ENCODE data around the gene CPNE5. TPM values are rescaled to one million over a fixed set of nuclear protein-coding genes. Genes with fewer than 3 reads are reported as not detected.

The CPNE5 gene
- polyA plus RNA-seq, 3 donors, result 0.47 to 0.85 (median 0.82) TPM

DNA sequence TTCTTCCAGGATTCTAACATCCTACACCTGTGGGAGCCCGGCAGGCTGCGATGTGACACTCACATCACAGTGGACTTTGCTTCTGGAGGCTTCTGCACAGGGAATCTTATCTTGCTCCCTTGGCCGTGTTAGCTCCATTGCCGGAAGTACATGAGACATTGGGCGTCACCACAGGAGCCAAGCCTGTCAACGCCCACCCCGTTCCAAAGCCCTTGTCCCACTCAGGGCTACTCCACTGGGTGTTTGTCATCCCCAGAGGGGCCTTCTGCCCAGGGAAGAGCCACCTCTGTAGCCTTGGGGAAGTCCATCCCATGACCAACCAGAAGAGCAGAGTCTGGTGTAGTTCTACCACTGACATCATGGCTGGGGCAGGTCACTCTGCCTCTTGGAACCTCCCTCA is 139.9 kb downstream of the CPNE5 start:
- Histone ChIP-seq H3K79me2 (ENCODE audit: insufficient read depth, low read length) (peaks cover 77% of the 10 kb centered on the region), H3K9ac (ENCODE audit: insufficient read depth, low read length, poor library complexity, severe bottlenecking) (no peak overlapping the region), H3K9me3 (replicated peaks in 1 of 2; ENCODE audit: control insufficient read depth in 1 of 2, insufficient read depth in 1 of 2, low read length in 2 of 2) (no peaks in the 10 kb centered on the region), H2AFZ (ENCODE audit: insufficient read depth, low read depth, low read length, poor library complexity, severe bottlenecking) (no peak overlapping the region), H3K36me3 (replicated peaks in 1 of 2; ENCODE audit: control insufficient read depth in 1 of 2, insufficient read depth in 2 of 2, low read length in 2 of 2) (peaks cover 4 to 15% of the 10 kb centered on the region in 2 donors), H3K4me1 (ENCODE audit: control insufficient read depth in 1 of 2, insufficient read depth in 2 of 2, low read length in 2 of 2) (peaks cover 64 to 66% of the 10 kb centered on the region in 2 donors), H4K20me1 (ENCODE audit: insufficient read depth, low read length) (peaks cover 4% of the 10 kb centered on the region), H3K27me3 (ENCODE audit: control insufficient read depth in 2 of 2, insufficient read depth in 2 of 2, low read length in 2 of 2) (no peaks in the 10 kb centered on the region), H3K4me2 (replicated peaks; ENCODE audit: extremely low read depth, low read length, poor library complexity, severe bottlenecking) (peak overlapping the region; percentile 87), H3K27ac (ENCODE audit: low read depth in 1 of 2, low read length in 2 of 2) (peak overlapping the region; percentile 59 to 85), H3K4me3 (replicated peaks in 1 of 3; ENCODE audit: low read depth in 2 of 3, low read length in 3 of 3) (peak overlapping the region in 1 of 3 experiments; percentile 76)
- Mint-ChIP-seq H3K36me3 (peaks cover 14 to 23% of the 10 kb centered on the region in 2 donors), H3K4me3 (peak overlapping the region in 1 of 2 donors; percentile 90), H3K27ac (peak overlapping the region; percentile 37 to 98 (median 96)), H3K27me3 (ENCODE audit: low read depth in 3 of 3) (peaks cover 0 to 2% (median 0%) of the 10 kb centered on the region in 3 donors), H3K4me1 (peaks cover 70% of the 10 kb centered on the region), H3K9me3 (peaks cover 0 to 7% (median 0%) of the 10 kb centered on the region in 7 donors)
- peak in 2 of 3 donors; percentile 37 to 69 for DNase-seq
- intact Hi-C loops (cut with micrococcal nuclease), result no loop called here
- WGBS (ENCODE audit: insufficient coverage), result 64% methylated on average over 7 of the region's 7 CpGs
- no peak for TF ChIP-seq CTCF (IDR thresholded peaks at IDR 0.05)

DNA sequence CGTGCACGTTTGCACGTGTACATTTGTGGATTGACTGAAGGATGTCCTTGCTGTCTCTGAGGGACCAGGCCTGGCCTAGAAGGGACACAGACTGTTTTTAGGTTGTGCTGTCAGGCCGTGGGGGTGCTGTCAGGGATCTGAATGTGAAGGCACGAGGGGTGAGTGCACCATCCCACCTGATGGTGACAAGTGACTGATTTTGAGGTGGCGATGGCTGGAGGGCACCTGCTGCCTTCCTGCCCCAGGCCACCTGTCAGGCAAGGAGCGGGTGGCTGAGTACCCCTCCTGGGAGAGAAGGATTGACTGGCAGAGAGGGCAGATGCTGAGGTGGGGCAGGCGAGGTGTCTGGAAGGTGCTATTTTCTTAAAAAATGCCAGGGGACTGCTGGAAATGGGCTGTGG is 140.4 kb downstream of the CPNE5 start:
- H3K4me1 Mint-ChIP-seq, result peaks cover 70% of the 10 kb centered on the region
- H3K27ac Mint-ChIP-seq, result peak overlapping the region; percentile 88 to 98 (median 96)
- peaks cover 0 to 10% of the 10 kb centered on the region in 2 donors for H3K36me3 ChIP-seq (replicated peaks in 1 of 2; ENCODE audit: control insufficient read depth in 1 of 2, insufficient read depth in 2 of 2, low read length in 2 of 2)
- peaks cover 0 to 7% (median 0%) of the 10 kb centered on the region in 7 donors for H3K9me3 Mint-ChIP-seq
- peak overlapping the region; percentile 82 to 90 for H3K4me3 Mint-ChIP-seq
- no peaks in the 10 kb centered on the region for H3K27me3 ChIP-seq (ENCODE audit: control insufficient read depth in 2 of 2, insufficient read depth in 2 of 2, low read length in 2 of 2)
- DNase-seq, result peak in 1 of 3 donors; percentile 11
- peaks cover 0 to 1% (median 0%) of the 10 kb centered on the region in 3 donors for H3K27me3 Mint-ChIP-seq (ENCODE audit: low read depth in 3 of 3)
- H3K9ac ChIP-seq (ENCODE audit: insufficient read depth, low read length, poor library complexity, severe bottlenecking), result peak overlapping the region; percentile 48
- intact Hi-C loops (cut with micrococcal nuclease), result no loop called here
- H2AFZ ChIP-seq (ENCODE audit: insufficient read depth, low read depth, low read length, poor library complexity, severe bottlenecking), result peak overlapping the region; percentile 56
- no peak for TF ChIP-seq CTCF (IDR thresholded peaks at IDR 0.05)
- H3K4me1 ChIP-seq (ENCODE audit: control insufficient read depth in 1 of 2, insufficient read depth in 2 of 2, low read length in 2 of 2), result peaks cover 64 to 66% of the 10 kb centered on the region in 2 donors
- H4K20me1 ChIP-seq (ENCODE audit: insufficient read depth, low read length), result peaks cover 4% of the 10 kb centered on the region
- peaks cover 72% of the 10 kb centered on the region for H3K79me2 ChIP-seq (ENCODE audit: insufficient read depth, low read length)
- WGBS (ENCODE audit: insufficient coverage), result 77% methylated on average over 8 of the region's 8 CpGs
- no peaks in the 10 kb centered on the region for H3K9me3 ChIP-seq (replicated peaks in 1 of 2; ENCODE audit: control insufficient read depth in 1 of 2, insufficient read depth in 1 of 2, low read length in 2 of 2)
- peak overlapping the region; percentile 59 to 85 for H3K27ac ChIP-seq (ENCODE audit: low read depth in 1 of 2, low read length in 2 of 2)
- H3K4me2 ChIP-seq (replicated peaks; ENCODE audit: extremely low read depth, low read length, poor library complexity, severe bottlenecking), result peak overlapping the region; percentile 87
- peak overlapping the region in 1 of 3 experiments; percentile 76 for H3K4me3 ChIP-seq (replicated peaks in 1 of 3; ENCODE audit: low read depth in 2 of 3, low read length in 3 of 3)
- peaks cover 10 to 18% of the 10 kb centered on the region in 2 donors for H3K36me3 Mint-ChIP-seq

All from CD14-positive monocyte (primary cell).